PC-9 (cell line): ENCODE measurements around the gene FKBP5.

Experiments used
- EZH2 ChIP-seq: fragments of 200-600 bp; sonication (generic); IDR thresholded peaks from 2 replicates; pipeline ENCODE4 v1.8.0; 2017; ENCODE audit warnings: antibody characterized with exemption, low read depth
- TF ChIP-seq, protein P1 (sequence below): fragments of 200-600 bp; sonication (generic); conservative IDR thresholded peaks from 2 replicates; pipeline ENCODE4 v1.6.1; 2017; ENCODE audit warnings: mixed run types, antibody characterized with exemption, mild to moderate bottlenecking, moderate library complexity

DNA sequence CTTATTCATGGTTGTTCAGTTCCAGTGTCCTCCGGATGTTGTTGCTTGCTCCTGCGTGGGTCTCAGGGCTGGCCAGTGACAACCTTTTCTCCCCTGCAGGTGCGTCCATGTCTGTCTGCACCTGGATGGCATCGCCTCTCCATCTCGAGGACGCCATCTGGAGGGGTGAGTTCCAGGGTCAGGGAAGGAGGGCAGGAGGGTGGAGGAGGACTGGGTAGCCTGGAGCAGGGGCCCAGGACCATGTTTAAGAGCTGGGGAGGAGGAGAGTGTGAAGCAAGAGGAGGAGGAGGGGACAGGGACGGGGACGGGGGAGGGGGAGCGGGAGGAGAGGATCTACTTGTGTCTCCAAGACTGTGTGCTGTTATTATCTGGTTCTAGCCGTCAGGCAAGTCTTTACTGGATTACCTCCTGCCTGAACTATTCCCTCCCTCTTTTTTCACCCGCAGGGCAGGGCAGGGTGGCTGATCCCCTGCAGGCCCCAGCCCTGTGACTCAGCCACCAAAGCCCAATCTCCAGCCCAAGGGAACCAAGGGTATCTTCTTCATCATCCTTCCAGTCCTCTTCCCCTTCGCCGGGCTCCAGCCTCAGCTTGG, 143.8 kb downstream of the FKBP5 start:
- TF ChIP-seq, protein P1, sequence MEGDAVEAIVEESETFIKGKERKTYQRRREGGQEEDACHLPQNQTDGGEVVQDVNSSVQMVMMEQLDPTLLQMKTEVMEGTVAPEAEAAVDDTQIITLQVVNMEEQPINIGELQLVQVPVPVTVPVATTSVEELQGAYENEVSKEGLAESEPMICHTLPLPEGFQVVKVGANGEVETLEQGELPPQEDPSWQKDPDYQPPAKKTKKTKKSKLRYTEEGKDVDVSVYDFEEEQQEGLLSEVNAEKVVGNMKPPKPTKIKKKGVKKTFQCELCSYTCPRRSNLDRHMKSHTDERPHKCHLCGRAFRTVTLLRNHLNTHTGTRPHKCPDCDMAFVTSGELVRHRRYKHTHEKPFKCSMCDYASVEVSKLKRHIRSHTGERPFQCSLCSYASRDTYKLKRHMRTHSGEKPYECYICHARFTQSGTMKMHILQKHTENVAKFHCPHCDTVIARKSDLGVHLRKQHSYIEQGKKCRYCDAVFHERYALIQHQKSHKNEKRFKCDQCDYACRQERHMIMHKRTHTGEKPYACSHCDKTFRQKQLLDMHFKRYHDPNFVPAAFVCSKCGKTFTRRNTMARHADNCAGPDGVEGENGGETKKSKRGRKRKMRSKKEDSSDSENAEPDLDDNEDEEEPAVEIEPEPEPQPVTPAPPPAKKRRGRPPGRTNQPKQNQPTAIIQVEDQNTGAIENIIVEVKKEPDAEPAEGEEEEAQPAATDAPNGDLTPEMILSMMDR, result no peak
- no peak for TF ChIP-seq EZH2
